Activated naive CD4-positive, alpha-beta T cell (primary cell): Measurements from ENCODE around the gene PODNL1.
A peak's percentile ranks its signal among the peaks of the same experiment; 100 is the strongest.
"Not testable (repeated sequence)": the region's sequence is repeated elsewhere in the genome, so short reads cannot be mapped to it uniquely, and the experiment has no call there.

Source experiments
- DNase-seq, 4 experiments: peaks; one replicate each; lab custom pipeline; 2025; lab: John Stamatoyannopoulos, UW

The PODNL1 gene

GRCh38 chr19:13926010-13926409 is 12.2 kb downstream of the PODNL1 start:
- DNase-seq = no peak

GRCh38 chr19:13923194-13923987 is 14.8 kb downstream of the PODNL1 start:
- DNase-seq = no peak

- DNase-seq = not testable (repeated sequence)
Measured at GRCh38 chr19:13922118-13922517, 16.1 kb downstream of the PODNL1 start.

- DNase-seq = no peak
Measured at GRCh38 chr19:13920940-13921747, 17.1 kb downstream of the PODNL1 start.

- no peak for DNase-seq
Measured at GRCh38 chr19:13920524-13920923, 17.7 kb downstream of the PODNL1 start.

DNA sequence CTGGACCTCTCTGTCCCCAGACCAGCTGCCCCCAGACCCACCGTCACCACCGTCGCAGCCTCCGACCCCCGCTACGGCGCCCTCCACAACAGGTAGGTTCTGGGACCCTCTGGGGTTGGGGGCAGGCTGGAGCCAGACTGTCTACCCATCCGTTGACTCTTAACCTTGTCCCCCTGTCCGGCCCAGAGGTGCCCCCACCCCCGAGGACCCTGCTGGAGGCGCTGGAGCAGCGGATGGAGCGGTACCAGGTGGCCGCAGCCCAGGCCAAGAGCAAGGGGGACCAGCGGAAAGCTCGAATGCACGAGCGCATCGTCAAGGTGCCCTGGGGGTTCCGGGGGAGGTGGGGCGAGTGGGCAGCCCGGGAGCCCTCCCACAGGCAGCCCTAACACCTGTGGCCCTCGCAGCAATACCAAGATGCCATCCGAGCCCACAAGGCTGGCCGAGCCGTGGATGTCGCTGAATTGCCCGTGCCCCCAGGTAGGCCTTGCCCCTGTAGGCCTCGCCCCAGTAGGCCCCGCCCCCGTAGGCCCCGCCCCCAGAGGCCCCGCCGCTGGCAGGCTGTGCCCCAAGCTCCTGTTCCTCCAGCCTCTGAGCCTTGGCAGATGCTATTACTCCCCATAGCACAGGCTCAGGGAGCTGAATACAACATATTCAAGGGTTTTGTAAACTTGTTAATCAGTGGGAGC is 19.3 kb downstream of the PODNL1 start:
- no peak for DNase-seq

GRCh38 chr19:13917888-13918406 is 20.3 kb downstream of the PODNL1 start:
- DNase-seq = no peak

DNA sequence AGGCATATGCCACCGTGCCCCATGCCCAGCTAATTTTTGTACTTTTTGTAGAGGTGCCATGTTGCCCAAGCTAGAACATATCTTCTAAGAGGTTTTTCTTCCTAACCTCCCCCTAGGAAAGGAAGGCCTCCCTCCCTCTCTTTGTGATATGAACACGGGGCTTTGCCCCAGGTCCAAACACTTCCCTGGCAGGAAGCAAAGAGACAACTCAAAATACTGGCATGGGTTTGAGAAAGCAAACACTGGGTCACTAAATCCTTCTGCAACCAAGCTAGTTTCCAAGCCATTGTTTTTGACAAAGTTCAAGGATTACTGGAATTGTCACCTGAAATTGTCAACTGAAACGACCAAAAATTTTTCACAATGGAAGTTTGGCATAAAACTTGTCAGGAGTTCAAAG is 23.4 kb downstream of the PODNL1 start:
- no peak for DNase-seq

GRCh38 chr19:13913352-13913751 is 24.9 kb downstream of the PODNL1 start:
- DNase-seq = no peak

DNA sequence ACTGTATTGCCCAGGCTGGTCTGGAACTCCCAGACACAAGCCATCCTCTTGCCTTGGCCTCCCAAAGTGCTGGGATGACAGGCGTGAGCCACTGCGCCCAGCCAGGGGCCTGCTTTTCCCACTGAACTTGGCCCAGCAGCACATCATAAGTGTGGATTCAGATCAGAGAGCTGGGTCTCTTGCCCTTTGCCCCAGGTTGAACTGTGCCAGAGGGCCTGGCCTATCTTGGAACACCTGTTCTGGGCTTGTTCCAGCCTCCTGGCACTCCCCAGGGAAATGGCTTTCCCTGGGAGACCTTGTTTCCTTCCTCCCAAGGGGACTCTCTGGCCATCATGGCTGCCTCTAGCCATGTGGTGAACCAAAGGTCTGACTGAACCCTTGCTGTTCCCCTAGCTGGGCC is 28.8 kb downstream of the PODNL1 start:
- no peak for DNase-seq

DNA sequence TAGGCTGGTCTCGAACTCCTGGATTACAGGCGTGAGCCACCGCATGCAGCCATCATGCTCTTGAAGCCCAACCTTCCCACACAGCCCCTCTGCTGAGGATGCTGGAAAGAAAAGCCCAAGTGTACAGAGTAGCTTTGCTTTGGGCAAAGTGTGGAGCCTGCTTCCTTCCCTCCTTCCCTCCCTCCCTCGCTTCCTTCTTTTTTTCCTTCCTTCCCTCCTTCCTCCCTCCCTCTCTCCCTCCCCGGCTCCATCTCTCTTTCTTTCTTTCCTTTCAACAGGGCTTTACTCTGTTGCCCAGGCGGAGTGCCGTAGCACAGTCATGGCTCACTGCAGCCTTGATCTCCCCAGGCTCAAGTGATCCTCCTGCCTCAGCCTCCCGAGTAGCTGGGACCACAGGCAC is 29.5 kb downstream of the PODNL1 start:
- DNase-seq = no peak

- DNase-seq = no peak
Measured at GRCh38 chr19:13906910-13907309, 31.3 kb downstream of the PODNL1 start.

DNA sequence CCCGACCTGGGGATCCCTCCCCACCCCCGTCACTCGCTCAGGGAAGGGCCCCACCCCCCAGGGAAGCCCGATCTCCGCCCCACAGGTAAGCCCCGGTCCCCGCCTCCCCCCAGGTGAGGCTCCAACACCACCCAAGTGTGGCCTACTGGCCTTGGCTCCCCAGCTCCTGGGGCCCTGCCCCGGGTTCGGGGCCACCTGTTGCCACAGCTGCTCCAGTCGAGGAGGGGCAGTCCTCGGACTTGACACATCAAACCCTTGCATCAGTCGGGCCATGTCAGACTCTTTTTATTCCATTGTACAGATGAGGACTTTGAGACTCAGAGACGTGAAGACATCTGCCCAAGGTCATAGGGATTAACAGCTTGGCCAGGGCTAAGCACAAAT is 31.7 kb downstream of the PODNL1 start:
- DNase-seq = peak in 1 of 4 experiments; percentile 36

DNA sequence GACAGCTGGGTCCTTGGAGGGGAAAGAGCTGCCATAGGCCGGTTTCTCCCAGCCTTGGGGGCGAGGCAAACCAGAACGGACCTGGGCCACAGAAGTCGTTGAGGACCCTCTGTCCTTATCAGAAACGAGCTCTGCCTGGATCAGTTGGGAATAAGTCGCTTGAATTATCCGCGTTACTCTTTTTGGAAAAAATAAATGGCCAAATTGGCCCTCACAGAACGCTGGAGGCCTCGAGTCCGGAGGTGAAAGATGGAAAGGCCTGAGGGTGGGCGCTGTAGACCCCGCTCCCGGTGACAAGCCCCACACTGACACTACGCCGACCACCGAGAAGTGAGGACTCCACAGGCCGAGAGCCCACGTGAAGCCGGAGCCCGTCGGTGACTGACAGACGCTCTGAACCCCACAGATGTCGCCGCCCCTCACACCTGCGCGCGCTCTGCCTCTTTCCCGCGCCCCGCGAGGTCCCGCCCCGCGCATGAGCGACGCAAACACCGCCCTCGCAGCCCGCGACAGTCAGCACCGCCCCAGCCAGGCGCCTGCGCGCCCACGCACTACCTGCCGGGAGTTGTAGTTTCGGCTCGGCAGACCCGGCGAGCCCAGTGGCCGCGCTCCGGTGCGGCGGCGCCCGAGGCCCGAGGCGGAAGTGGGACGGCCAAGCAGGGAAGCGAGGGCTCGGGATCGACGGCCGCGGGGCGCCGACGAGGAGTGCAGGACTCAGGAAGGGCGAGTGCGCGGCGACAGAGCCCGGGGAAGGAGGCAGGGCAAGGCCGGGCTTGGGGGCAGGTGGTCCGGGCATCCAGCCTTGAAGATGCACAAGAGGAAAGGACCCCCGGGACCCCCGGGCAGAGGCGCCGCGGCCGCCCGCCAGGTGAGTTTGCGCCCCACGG is 32.3 kb downstream of the PODNL1 start, which contains the start of the genes BRME1 and CC2D1A:
TSS of gene BRME1 (minus strand) at position 484 of the 887 bp plus-strand sequence. CDS start 1,225 bp downstream, outside the sequence.
TSS of gene CC2D1A (plus strand) at position 568 of the 887 bp plus-strand sequence. CDS start at position 809, 241 bp downstream.
- peak; percentile 83 to 93 (median 86) for DNase-seq

DNA sequence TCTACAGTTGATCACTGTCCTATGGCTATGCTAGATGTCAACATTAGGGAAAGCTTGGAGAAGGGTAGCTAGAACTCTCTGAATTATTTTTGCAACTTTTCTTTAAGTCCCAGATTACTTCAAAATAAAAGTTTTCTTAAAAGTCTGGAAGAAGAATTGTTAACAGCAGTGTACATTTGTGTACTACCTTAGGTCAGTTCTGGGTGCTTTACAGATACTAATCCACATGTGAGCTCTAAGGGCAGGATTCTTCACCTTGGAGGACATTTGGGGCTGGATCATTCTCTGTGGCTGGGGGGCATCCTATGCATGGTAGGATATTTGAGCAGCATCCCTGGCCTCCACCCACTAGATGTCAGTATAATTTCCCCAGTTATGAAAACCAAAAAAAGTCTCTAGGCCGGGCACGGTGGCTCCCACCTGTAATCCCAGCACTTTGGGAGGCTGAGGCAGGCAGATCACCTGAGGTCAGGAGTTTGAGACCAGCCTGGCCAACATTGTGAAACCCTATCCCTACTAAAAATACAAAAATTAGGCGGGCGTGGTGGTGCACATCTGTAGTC is 35.1 kb downstream of the PODNL1 start:
- no peak for DNase-seq

DNA sequence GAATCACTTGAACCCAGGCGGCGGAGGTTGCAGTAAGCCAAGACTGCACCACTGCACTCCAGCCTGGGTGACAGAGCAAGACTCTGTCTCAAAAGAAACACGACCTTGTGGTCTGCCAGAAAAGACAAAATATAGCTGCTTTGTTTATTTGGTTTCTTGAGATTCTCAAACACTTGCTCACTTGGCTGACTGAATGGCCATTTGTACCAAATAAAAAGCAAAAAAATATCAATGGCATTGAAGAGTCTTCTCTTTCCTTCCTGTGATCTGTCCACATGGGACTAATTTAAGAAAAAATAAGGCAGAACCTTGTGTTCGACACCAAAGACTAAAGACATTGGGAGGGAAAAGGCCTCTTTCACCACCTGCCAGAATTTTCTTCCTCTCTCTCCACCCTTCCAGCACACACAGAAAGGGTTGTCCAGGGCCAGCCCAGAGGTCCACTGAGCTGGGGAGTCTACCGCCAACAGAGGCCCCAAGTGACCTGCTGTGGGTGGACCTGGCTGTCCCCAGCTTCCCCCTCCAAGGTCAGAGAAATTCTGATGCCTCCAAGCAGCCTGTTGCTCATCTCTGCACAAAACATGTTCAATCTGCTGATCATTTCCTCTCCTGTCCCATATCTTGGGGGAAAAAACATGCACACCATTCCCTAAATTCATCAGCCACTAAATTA is 38.2 kb downstream of the PODNL1 start:
- DNase-seq = no peak

GRCh38 chr19:13899393-13899792 is 38.8 kb downstream of the PODNL1 start:
- no peak for DNase-seq

DNA sequence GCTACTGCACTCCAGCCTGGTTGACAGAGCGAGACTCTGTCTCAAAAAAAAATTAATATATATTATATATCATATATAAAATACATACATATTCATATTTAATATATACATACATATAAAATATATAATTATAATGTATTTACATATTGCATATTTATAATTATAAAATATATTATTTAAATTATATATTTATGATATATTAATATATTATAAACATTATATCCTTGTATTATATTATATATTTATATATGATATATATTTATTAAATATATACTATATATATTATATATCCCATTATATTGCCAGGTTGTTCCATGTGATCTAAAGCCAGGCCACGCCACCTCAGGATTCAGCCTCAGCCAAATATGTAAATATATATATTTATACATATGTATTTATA is 42.0 kb downstream of the PODNL1 start:
- no peak for DNase-seq

DNA sequence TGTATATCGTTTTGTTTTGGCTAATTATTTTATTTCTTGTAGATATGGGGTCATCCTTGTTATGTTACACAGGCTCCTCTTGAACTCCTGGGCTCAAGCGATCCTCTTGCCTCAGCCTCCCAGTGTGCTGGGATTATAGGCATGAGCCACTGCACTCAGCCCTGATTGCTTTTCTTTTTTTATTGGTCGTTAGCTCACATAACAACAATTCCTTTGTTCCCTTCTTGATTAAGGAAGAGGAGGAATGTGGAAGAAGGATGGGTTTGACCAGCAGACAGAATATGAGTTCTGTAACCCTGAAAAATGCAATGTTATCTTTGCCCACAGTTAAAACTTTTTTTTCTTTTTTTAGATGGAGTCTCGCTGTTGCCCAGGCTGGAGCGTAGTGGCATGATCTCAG is 43.7 kb downstream of the PODNL1 start:
- no peak for DNase-seq

GRCh38 chr19:13892870-13893269 is 45.3 kb downstream of the PODNL1 start:
- no peak for DNase-seq
